Trophoblast cell (in vitro differentiated cells and primary cell): ENCODE results near the gene RCN1.
A peak's percentile ranks its signal among the peaks of the same experiment; 100 is the strongest.

Experiments used
- DNase-seq, 2 donors: peaks; one replicate each; pipeline ENCODE4 v3.0.0-alpha.2; 2016
- H2AFZ ChIP-seq: 2 replicates; pipeline ENCODE4 v1.6.1; 2013; ENCODE audit warnings: low read length, moderate library complexity, mild to moderate bottlenecking; ENCODE audit not compliant: insufficient read depth, poor library complexity
- H2AK5ac ChIP-seq: 2 replicates; pipeline ENCODE4 v1.6.1; 2013; ENCODE audit warnings: mild to moderate bottlenecking, low read length
- H2BK120ac ChIP-seq: 2 replicates; pipeline ENCODE4 v1.6.1; 2013; ENCODE audit warnings: low read length, mild to moderate bottlenecking, moderate library complexity; ENCODE audit not compliant: insufficient read depth, poor library complexity
- H2BK12ac ChIP-seq: 2 replicates; pipeline ENCODE4 v1.6.1; 2013; ENCODE audit warnings: mild to moderate bottlenecking, low read length, moderate library complexity
- H2BK5ac ChIP-seq: 2 replicates; pipeline ENCODE4 v1.6.1; 2013; ENCODE audit warnings: low read length, low read depth, moderate library complexity, mild to moderate bottlenecking; ENCODE audit not compliant: poor library complexity
- H3K14ac ChIP-seq: 2 replicates; pipeline ENCODE4 v1.6.1; 2013; ENCODE audit warnings: mild to moderate bottlenecking, low read length
- H3K18ac ChIP-seq: 2 replicates; pipeline ENCODE4 v1.6.1; 2013; ENCODE audit warnings: mild to moderate bottlenecking, low read length
- H3K23ac ChIP-seq: 2 replicates; pipeline ENCODE4 v1.6.1; 2013; ENCODE audit warnings: low read length
- H3K27ac ChIP-seq: 2 replicates; pipeline ENCODE4 v1.5.1; 2013; ENCODE audit warnings: low read depth, mild to moderate bottlenecking, inconsistent platforms, low read length, moderate library complexity
- H3K27me3 ChIP-seq: 2 replicates; pipeline ENCODE4 v1.6.1; 2013; ENCODE audit warnings: inconsistent platforms, mild to moderate bottlenecking, low read length, moderate library complexity; ENCODE audit not compliant: insufficient read depth
- H3K36me3 ChIP-seq, 2 experiments: 1 replicate in 1 of 2; 2 replicates in 1 of 2; pipeline ENCODE4 v1.6.1; 2013; ENCODE audit warnings: low read length in 2 of 2, mild to moderate bottlenecking in 2 of 2, moderate library complexity in 1 of 2; ENCODE audit not compliant: insufficient read depth in 2 of 2, control insufficient read depth in 1 of 2
- H3K4ac ChIP-seq: 2 replicates; pipeline ENCODE4 v1.6.1; 2013; ENCODE audit warnings: low read depth, mild to moderate bottlenecking, low read length, moderate library complexity
- H3K4me1 ChIP-seq, 2 experiments: 1 replicate in 1 of 2; 2 replicates in 1 of 2; pipeline ENCODE4 v1.6.1; 2013; ENCODE audit warnings: low read length in 2 of 2, mild to moderate bottlenecking in 2 of 2, moderate library complexity in 1 of 2; ENCODE audit not compliant: insufficient read depth in 2 of 2, control insufficient read depth in 1 of 2
- H3K4me2 ChIP-seq: 2 replicates; pipeline ENCODE4 v1.6.1; 2013; ENCODE audit warnings: inconsistent platforms, mild to moderate bottlenecking, low read length, moderate library complexity
- H3K4me3 ChIP-seq: 2 replicates; pipeline ENCODE4 v1.5.1; 2013; ENCODE audit warnings: mild to moderate bottlenecking, low read depth, low read length, inconsistent platforms
- H3K79me1 ChIP-seq: one replicate; pipeline ENCODE4 v1.6.1; 2013; ENCODE audit warnings: low read length
- H3K79me2 ChIP-seq: 2 replicates; pipeline ENCODE4 v1.6.1; 2013; ENCODE audit warnings: low read length, mild to moderate bottlenecking; ENCODE audit not compliant: control insufficient read depth, insufficient read depth, poor library complexity
- H3K9ac ChIP-seq: 2 replicates; pipeline ENCODE4 v1.6.1; 2013; ENCODE audit warnings: mild to moderate bottlenecking, low read length
- H3K9me3 ChIP-seq: 2 replicates; pipeline ENCODE4 v1.6.1; 2013; ENCODE audit warnings: low read depth, mild to moderate bottlenecking, control low read depth, inconsistent platforms, low read length; ENCODE audit not compliant: insufficient read depth
- H4K12ac ChIP-seq: 2 replicates; pipeline ENCODE4 v1.6.1; 2013; ENCODE audit warnings: low read depth, mild to moderate bottlenecking, low read length, moderate library complexity
- H4K8ac ChIP-seq: 2 replicates; pipeline ENCODE4 v1.6.1; 2013; ENCODE audit warnings: low read depth, mild to moderate bottlenecking, low read length, moderate library complexity
- H4K91ac ChIP-seq: one replicate; pipeline ENCODE4 v1.6.1; 2013; ENCODE audit warnings: low read depth, mild to moderate bottlenecking, low read length, moderate library complexity
- WGBS: extraction: QIAGEN DNeasy Blood & Tissue Kit; methylation state at CpG from one replicate; pipeline ENCODE4 v1.1.7; 2013; ENCODE audit warnings: missing lambda C conversion rate; ENCODE audit not compliant: insufficient read length, insufficient coverage; ENCODE audit errors: extremely low coverage; 5-methylcytosine and 5-hydroxymethylcytosine counted together

The RCN1 gene

DNA sequence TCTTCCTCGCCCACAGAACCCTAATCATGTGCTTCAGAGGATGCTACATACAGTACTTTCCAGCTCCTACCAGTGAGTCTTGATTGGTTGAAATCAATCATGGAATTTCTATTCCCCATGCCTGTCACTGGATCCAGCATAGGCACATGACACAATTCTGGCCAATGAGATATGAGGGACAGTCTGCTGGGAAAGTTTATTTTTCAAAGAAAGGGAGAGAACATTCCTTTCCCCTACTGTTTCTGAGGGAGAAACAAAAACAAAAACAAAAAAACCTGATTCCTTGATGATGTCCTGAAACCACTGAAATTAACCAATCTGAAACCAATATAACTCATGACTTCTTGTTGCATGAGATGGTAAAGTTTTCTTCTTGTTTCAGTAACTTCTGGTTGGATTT lies 3.3 kb upstream of the RCN1 start:
- Histone ChIP-seq H3K4ac (no peak overlapping the region), H2BK5ac (no peak overlapping the region), H3K4me2 (no peak overlapping the region), H2BK120ac (no peak overlapping the region), H2BK12ac (peak overlapping the region; percentile 32), H2AFZ (no peak overlapping the region), H4K12ac (no peak overlapping the region), H3K79me2 (peaks cover 15% of the 10 kb centered on the region), H3K4me1 (peaks cover 12 to 13% of the 10 kb centered on the region in 2 experiments), H3K36me3 (no peaks in the 10 kb centered on the region), H2AK5ac (no peak overlapping the region), H4K8ac (no peak overlapping the region), H3K79me1 (peaks cover 25% of the 10 kb centered on the region), H3K27ac (no peak overlapping the region), H3K18ac (no peak overlapping the region), H3K27me3 (no peaks in the 10 kb centered on the region), H4K91ac (no peak overlapping the region), H3K4me3 (no peak overlapping the region), H3K14ac (no peak overlapping the region), H3K9me3 (no peaks in the 10 kb centered on the region), H3K23ac (no peak overlapping the region), H3K9ac (no peak overlapping the region)
- no CpG with 5 or more reads among the region's 1 CpG for WGBS
- DNase-seq, result no peak

DNA sequence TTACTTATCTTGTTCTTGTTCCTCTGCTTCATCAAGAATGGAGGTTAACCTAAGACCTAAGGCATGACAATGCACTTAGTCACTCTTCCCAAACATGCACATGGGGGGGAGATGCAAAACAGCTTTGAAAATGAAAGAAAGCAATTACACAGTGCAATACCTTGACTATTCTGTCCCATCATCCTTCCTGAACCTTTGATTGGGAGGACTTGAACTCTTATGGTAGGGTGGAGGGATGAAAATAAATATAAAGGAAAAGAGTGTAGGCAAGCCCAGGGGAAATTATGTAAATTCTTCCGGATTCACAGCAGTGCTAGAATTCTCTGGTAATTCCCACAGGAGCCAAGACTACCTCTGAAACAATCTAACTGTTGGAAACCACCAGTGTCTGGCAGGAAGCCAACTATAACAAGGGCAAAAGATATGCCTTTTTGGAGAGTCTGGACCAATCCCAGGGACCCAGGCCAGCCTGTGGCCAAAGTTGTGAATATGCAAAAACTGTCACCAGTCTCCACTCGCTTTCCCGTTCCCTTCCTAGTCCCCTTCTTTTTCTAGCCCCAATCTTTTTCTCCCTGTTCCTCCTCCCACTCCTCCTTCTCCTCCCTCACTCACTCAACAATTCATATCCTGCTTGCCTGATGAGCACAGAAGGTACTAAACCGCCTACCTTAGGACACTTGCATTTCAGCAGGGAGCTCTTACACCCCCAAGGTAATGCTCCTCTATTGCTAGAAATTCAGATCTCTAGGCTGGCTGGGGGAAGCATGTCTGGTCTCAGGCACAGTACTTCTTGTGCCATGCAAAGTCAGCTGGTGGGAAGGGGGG lies 2.5 kb upstream of the RCN1 start:
- Histone ChIP-seq H3K23ac (no peak overlapping the region), H3K36me3 (peaks cover 0 to under 1% of the 10 kb centered on the region in 2 experiments), H3K9ac (no peak overlapping the region), H3K14ac (peak overlapping the region; percentile 28), H2BK5ac (no peak overlapping the region), H2AK5ac (no peak overlapping the region), H3K27me3 (no peaks in the 10 kb centered on the region), H2AFZ (no peak overlapping the region), H3K4me2 (peak overlapping the region; percentile 2), H3K4ac (no peak overlapping the region), H3K4me1 (peaks cover 17 to 19% of the 10 kb centered on the region in 2 experiments), H3K79me1 (peaks cover 25% of the 10 kb centered on the region), H3K4me3 (no peak overlapping the region), H2BK120ac (peak overlapping the region; percentile 14), H3K27ac (peak overlapping the region; percentile 16), H3K9me3 (no peaks in the 10 kb centered on the region), H4K8ac (no peak overlapping the region), H3K79me2 (peaks cover 17% of the 10 kb centered on the region), H4K12ac (no peak overlapping the region), H3K18ac (no peak overlapping the region), H4K91ac (no peak overlapping the region), H2BK12ac (peak overlapping the region; percentile 61)
- no CpG with 5 or more reads among the region's 4 CpGs for WGBS
- peak; percentile 32 to 75 for DNase-seq

DNA sequence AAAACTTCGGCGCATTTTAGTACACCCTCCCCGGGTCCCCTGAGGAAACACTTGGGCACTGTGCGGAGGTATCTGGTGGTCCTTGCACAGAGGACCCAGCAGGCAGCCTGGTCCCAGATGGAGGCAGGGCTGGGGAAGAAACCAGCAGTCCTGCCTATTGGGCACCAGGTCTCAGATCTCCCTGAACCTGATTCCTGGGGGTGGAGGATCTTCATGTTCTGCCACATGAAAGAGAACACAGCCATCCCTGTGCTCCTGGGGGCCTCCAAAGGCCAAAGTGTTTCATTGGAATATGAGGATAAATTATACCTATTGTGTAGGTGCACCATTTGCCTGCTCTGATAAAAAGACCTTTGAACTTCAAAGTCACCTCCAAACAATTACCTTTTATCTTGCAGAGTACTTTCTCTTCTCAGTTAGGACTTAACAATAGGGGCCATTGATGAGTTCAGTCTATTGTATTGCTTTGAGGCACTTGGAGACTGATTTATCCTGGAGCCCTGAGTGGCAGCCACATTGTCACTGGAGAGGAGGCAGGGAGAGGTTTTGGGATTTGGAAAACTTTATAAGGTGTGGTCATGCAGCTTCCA lies 1.8 kb downstream of the RCN1 start:
- no peak for DNase-seq
- no CpG with 5 or more reads among the region's 4 CpGs for WGBS

DNA sequence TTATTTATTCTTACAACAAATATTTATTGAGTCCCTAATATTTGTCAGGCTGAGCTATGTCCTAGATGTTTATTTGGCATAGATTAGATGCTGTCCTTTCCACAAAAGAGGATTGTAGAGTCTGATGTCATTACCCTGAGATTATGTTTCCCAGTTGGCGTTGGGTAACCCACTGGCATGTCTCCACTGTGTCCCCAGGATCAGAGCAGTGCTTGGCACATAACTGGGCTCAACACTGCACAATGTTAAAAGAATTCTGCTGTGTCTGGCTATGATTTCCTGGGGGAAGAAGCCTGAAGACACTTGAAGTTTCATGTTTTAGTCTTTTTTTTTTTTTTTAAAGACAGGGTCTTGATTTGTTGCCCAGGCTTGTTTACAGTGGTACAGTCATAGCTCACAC lies 4.0 kb downstream of the RCN1 start:
- H2BK12ac ChIP-seq, result no peak overlapping the region
- H3K9me3 ChIP-seq, result no peaks in the 10 kb centered on the region
- no peak overlapping the region for H3K18ac ChIP-seq
- no peak overlapping the region for H4K12ac ChIP-seq
- no CpG with 5 or more reads among the region's 1 CpG for WGBS
- no peak overlapping the region for H3K9ac ChIP-seq
- H3K36me3 ChIP-seq, result peaks cover 16 to 30% of the 10 kb centered on the region in 2 experiments
- no peak overlapping the region for H3K4me2 ChIP-seq
- H3K79me1 ChIP-seq, result peaks cover 19% of the 10 kb centered on the region
- H3K4ac ChIP-seq, result peak overlapping the region; percentile 61
- H3K4me3 ChIP-seq, result no peak overlapping the region
- H3K4me1 ChIP-seq, result peaks cover 13 to 15% of the 10 kb centered on the region in 2 experiments
- H4K8ac ChIP-seq, result no peak overlapping the region
- H3K23ac ChIP-seq, result no peak overlapping the region
- H4K91ac ChIP-seq, result no peak overlapping the region
- H3K79me2 ChIP-seq, result peaks cover 31% of the 10 kb centered on the region
- H3K27me3 ChIP-seq, result no peaks in the 10 kb centered on the region
- H3K27ac ChIP-seq, result no peak overlapping the region
- H2BK5ac ChIP-seq, result no peak overlapping the region
- no peak for DNase-seq
- no peak overlapping the region for H3K14ac ChIP-seq
- H2AFZ ChIP-seq, result no peak overlapping the region
- H2BK120ac ChIP-seq, result no peak overlapping the region
- H2AK5ac ChIP-seq, result no peak overlapping the region

More for the DNA sequence above, 1.8 kb downstream of the RCN1 start:
- Histone ChIP-seq H3K4ac (peak overlapping the region; percentile 77), H3K79me1 (peaks cover 23% of the 10 kb centered on the region), H3K18ac (no peak overlapping the region), H3K14ac (no peak overlapping the region), H2AK5ac (no peak overlapping the region), H4K91ac (peak overlapping the region; percentile 0), H2AFZ (no peak overlapping the region), H3K9me3 (no peaks in the 10 kb centered on the region), H3K27me3 (no peaks in the 10 kb centered on the region), H2BK5ac (no peak overlapping the region), H3K4me1 (peaks cover 21 to 22% of the 10 kb centered on the region in 2 experiments), H2BK12ac (no peak overlapping the region), H3K4me3 (no peak overlapping the region), H3K79me2 (peaks cover 31% of the 10 kb centered on the region), H4K8ac (no peak overlapping the region), H4K12ac (no peak overlapping the region), H3K27ac (no peak overlapping the region), H3K23ac (no peak overlapping the region), H3K36me3 (peaks cover 4 to 11% of the 10 kb centered on the region in 2 experiments), H3K4me2 (peak overlapping the region; percentile 81), H2BK120ac (no peak overlapping the region), H3K9ac (no peak overlapping the region)
